HEK293T (cell line): ENCODE data around the gene ABCB9.

ENCODE experiments used
- CTCF ChIA-PET: fragments of 350-600 bp; formaldehyde crosslinking; extraction: SDS; loops from one replicate; lab custom pipeline; 2021; ENCODE audit warnings: antibody characterized with exemption, inconsistent platforms; lab: Yijun Ruan, JAX
- POLR2A ChIA-PET: fragments of 350-600 bp; formaldehyde crosslinking; extraction: SDS; loops from one replicate; lab custom pipeline; 2020; ENCODE audit warnings: antibody characterized with exemption, inconsistent platforms; lab: Yijun Ruan, JAX
- DNase-seq: peaks from one replicate; pipeline ENCODE4 v3.0.0; 2012; ENCODE audit warnings: mixed read lengths; ENCODE audit errors: extremely low spot score
- ARNT ChIP-seq: fragments of 450-650 bp; IDR thresholded peaks from 2 replicates; pipeline ENCODE4 v1.6.1; 2017; ENCODE audit warnings: mild to moderate bottlenecking
- BHLHE40 ChIP-seq: fragments of 450-650 bp; IDR thresholded peaks from 2 replicates; pipeline ENCODE4 v1.6.1; 2016; ENCODE audit warnings: mild to moderate bottlenecking, moderate library complexity, borderline replicate concordance
- CTBP1 ChIP-seq: fragments of 450-650 bp; IDR thresholded peaks from 2 replicates; pipeline ENCODE4 v1.6.1; 2016; ENCODE audit warnings: borderline replicate concordance
- ELF4 ChIP-seq: fragments of 450-650 bp; IDR thresholded peaks from 2 replicates; pipeline ENCODE4 v1.6.1; 2017; ENCODE audit warnings: antibody characterized with exemption
- FOXA1 ChIP-seq: fragments of 450-650 bp; IDR thresholded peaks from 2 replicates; pipeline ENCODE4 v1.6.1; 2016; ENCODE audit warnings: mild to moderate bottlenecking
- FOXK2 ChIP-seq: fragments of 450-650 bp; IDR thresholded peaks from 2 replicates; pipeline ENCODE4 v1.6.1; 2016; ENCODE audit warnings: mild to moderate bottlenecking
- FOXM1 ChIP-seq: fragments of 450-650 bp; IDR thresholded peaks from 2 replicates; pipeline ENCODE4 v1.6.1; 2017; ENCODE audit warnings: mild to moderate bottlenecking, borderline replicate concordance
- HDGF ChIP-seq: fragments of 450-650 bp; IDR thresholded peaks from 2 replicates; pipeline ENCODE4 v1.6.1; 2017; ENCODE audit warnings: antibody characterized with exemption, borderline replicate concordance
- L3MBTL2 ChIP-seq: fragments of 450-650 bp; conservative IDR thresholded peaks from 2 replicates; pipeline ENCODE4 v1.6.1; 2016; ENCODE audit warnings: mild to moderate bottlenecking
- LEF1 ChIP-seq: fragments of 450-650 bp; IDR thresholded peaks from 2 replicates; pipeline ENCODE4 v1.6.1; 2017; ENCODE audit warnings: mild to moderate bottlenecking, borderline replicate concordance
- NFRKB ChIP-seq: fragments of 450-650 bp; IDR thresholded peaks from 2 replicates; pipeline ENCODE4 v1.6.1; 2016; ENCODE audit warnings: mild to moderate bottlenecking, moderate library complexity
- SP1 ChIP-seq: fragments of 450-650 bp; IDR thresholded peaks from 2 replicates; pipeline ENCODE4 v1.6.1; 2017
- SUZ12 ChIP-seq: fragments of 450-650 bp; IDR thresholded peaks from 2 replicates; pipeline ENCODE4 v1.6.1; 2016; ENCODE audit warnings: mild to moderate bottlenecking
- TARDBP ChIP-seq: fragments of 450-650 bp; IDR thresholded peaks from 2 replicates; pipeline ENCODE4 v1.6.1; 2016
- ZNF384 ChIP-seq: fragments of 450-650 bp; IDR thresholded peaks from 2 replicates; pipeline ENCODE4 v1.6.1; 2016
- TF ChIP-seq, protein P1 (sequence below): fragments of 450-650 bp; IDR thresholded peaks from 2 replicates; pipeline ENCODE4 v1.6.1; 2016

The ABCB9 gene

DNA sequence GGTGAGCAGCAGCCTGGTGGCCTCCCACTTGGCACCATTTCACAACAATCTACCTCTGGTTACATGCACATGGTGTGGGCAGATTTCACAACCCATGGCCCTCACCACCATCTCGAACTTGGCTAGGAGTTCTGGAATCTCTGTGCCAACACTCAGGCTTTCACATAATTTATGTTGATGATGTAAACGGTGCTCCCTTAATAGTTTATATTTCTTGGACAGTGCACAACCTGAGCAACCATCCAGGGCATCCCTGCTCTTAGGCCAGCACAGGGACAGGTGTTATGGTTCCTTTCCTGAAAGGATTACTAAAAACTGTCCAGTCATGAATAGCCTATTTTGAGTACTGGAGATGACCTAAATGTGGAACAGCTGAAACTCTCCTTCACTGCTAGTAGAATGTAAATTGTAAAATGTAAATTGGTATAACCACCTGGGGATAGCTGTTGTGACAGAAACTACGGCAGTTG lies 28.6 kb downstream of the ABCB9 start:
- no peak for DNase-seq
- ChIA-PET CTCF (no interaction called here), POLR2A (no interaction called here)
- TF ChIP-seq HDGF: no peak
- TF ChIP-seq BHLHE40: no peak

- DNase-seq: no peak
- TF ChIP-seq CTBP1 (no peak), HDGF (no peak), SP1 (no peak), L3MBTL2 (no peak), ELF4 (no peak), FOXA1 (no peak), FOXK2 (no peak), SUZ12 (no peak), ARNT (no peak), LEF1 (no peak)
- ChIA-PET CTCF (interaction anchor here (0.6 kb wide), 1 partner anchor 10 kb away, joined by 3 read pairs; no protein-coding TSS in a partner anchor), POLR2A (no interaction called here)
These were observed 30.9 kb downstream of the ABCB9 start for GRCh38 chr12:122935318-122935717.

DNA sequence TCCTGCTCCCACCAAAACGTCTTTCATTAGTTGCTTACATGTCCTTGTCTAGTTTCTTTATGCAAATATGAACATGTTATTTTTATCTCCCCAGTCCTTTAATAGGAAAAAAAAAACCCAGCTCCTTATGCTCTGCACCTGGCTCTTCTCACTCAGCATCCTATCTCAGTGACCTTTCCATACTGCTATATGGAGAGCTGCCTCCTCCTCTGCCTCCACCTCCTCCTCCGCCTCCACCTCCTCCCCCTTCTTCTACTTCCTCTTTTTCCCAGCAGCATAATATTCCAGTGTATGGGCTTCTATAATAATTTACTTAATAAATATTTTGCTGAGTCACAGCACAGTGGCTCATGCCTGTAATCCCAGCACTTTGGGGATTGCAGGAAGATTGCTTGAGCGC lies 31.5 kb downstream of the ABCB9 start:
- TF ChIP-seq ELF4 (no peak), FOXK2 (no peak), NFRKB (no peak), ZNF384 (no peak), ARNT (no peak), TARDBP (no peak), SP1 (no peak), BHLHE40 (no peak), CTBP1 (no peak), SUZ12 (no peak), L3MBTL2 (no peak), FOXM1 (no peak), HDGF (no peak), FOXA1 (no peak), LEF1 (no peak)
- TF ChIP-seq, protein P1, sequence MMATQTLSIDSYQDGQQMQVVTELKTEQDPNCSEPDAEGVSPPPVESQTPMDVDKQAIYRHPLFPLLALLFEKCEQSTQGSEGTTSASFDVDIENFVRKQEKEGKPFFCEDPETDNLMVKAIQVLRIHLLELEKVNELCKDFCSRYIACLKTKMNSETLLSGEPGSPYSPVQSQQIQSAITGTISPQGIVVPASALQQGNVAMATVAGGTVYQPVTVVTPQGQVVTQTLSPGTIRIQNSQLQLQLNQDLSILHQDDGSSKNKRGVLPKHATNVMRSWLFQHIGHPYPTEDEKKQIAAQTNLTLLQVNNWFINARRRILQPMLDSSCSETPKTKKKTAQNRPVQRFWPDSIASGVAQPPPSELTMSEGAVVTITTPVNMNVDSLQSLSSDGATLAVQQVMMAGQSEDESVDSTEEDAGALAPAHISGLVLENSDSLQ: no peak
- ChIA-PET CTCF (interaction anchor here (0.6 kb wide), 1 partner anchor 11 kb away, joined by 3 read pairs; no protein-coding TSS in a partner anchor), POLR2A (no interaction called here)
- DNase-seq: no peak

DNA sequence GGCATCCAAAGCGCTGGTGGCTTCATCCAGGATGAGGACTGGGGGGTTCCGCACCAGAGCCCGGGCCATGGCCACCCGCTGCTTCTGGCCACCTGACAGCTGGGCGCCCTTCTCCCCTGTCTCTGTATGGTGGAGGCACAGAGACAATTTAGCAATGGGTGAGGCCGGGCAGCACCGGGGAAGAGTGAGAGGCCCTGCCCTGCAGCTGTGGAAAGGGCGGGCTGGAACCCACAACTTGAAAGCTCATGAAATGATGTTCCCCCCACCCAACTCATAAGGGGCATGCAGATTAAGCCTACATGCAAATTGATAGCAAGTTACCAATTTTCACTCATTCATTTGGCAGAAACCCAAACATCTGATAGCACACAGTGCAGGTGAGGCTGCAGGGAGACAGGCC lies 34.1 kb downstream of the ABCB9 start:
- CTCF ChIA-PET: no interaction called here
- DNase-seq: no peak
- TF ChIP-seq ZNF384 (no peak), L3MBTL2 (no peak), LEF1 (no peak), FOXA1 (no peak), FOXK2 (no peak), SUZ12 (no peak), CTBP1 (no peak), ARNT (no peak), ELF4 (no peak), SP1 (no peak), TARDBP (no peak), BHLHE40 (no peak), NFRKB (no peak), FOXM1 (no peak), HDGF (no peak)
- TF ChIP-seq, protein P1: no peak
- POLR2A ChIA-PET: no interaction called here

DNA sequence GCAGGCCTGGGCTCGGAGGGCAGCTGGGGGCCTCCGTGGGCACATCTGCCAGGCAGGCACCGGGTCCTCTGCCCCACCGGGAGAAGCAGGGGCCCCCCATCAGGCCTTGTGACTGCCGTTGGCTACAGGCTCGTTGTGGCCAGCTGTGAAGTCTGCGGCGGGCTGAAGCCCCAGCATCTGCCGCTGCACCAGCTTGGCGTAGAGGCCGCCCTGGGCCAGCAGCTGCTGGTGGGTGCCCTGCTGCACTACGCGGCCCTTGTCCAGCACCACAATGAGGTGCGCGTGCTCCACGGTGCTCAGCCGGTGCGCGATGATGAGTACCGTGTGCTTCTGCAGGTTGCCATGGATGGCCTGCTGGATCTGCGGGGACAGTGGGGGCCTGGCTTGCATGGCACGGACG lies 36.5 kb downstream of the ABCB9 start:
- DNase-seq: no peak
- CTCF ChIA-PET: no interaction called here
- TF ChIP-seq ELF4 (no peak), TARDBP (no peak), FOXK2 (no peak), LEF1 (no peak), L3MBTL2 (no peak), BHLHE40 (no peak), SP1 (no peak), ARNT (no peak)
- TF ChIP-seq, protein P1: no peak
- POLR2A ChIA-PET: no interaction called here

GRCh38 chr12:122929148-122929538 lies 37.1 kb downstream of the ABCB9 start:
- ChIA-PET POLR2A (no interaction called here), CTCF (no interaction called here)
- no peak for DNase-seq
- no peak for TF ChIP-seq SUZ12
- no peak for TF ChIP-seq ZNF384
- no peak for TF ChIP-seq TARDBP
- no peak for TF ChIP-seq FOXM1
- TF ChIP-seq HDGF: no peak
- TF ChIP-seq NFRKB: no peak
- no peak for TF ChIP-seq SP1
- TF ChIP-seq, protein P1: no peak
- TF ChIP-seq CTBP1: no peak
- TF ChIP-seq LEF1: no peak
- TF ChIP-seq BHLHE40: no peak
- no peak for TF ChIP-seq ELF4
- no peak for TF ChIP-seq FOXK2
